Measurements from ENCODE around the gene SIRT2. TPM values are rescaled to one million over a fixed set of nuclear protein-coding genes. Genes with fewer than 3 reads are reported as not detected.

The SIRT2 gene
- total and polyA plus RNA-seq, 2 of the 8 experiments (the other 6 are each of a cell fraction or from before 2014, with no cell fraction given): 6.5 to 10.0 TPM

DNA sequence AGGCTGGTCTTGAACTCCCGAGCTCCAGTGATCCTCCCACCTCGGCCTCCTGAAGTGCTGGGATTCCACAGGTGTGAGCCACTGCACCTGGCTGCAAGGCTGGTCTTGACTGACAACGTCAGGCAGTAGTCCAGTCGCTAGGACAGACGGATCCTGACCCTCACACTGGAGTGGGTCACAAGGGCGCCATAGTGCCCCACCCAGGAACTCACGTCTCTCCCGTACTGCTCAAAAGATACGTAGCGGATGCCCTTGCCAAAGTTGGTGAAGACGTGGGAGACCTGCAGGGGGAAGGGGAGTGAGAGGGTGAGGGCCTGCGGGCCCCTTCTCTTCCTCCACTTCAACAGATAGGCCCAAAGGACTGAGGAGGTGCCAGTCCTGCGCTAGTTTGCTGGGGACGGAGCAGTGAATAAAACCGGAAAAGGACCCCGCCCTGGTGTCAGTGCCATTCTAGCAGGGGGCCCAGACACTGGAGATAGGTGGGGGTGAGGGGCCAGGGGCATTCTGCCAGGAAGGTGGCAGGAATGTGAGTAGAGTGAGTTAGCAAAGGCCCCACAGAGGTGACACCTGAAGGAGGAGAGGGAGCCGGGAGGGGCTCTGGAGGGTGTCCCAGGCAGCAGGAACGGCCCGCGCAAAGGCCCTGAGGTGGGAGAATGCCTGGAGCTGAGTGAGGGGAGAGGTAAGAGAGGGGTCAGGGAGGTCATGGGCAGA is 43.2 kb upstream of the SIRT2 start (continued):
- TF ChIP-seq, protein P1, sequence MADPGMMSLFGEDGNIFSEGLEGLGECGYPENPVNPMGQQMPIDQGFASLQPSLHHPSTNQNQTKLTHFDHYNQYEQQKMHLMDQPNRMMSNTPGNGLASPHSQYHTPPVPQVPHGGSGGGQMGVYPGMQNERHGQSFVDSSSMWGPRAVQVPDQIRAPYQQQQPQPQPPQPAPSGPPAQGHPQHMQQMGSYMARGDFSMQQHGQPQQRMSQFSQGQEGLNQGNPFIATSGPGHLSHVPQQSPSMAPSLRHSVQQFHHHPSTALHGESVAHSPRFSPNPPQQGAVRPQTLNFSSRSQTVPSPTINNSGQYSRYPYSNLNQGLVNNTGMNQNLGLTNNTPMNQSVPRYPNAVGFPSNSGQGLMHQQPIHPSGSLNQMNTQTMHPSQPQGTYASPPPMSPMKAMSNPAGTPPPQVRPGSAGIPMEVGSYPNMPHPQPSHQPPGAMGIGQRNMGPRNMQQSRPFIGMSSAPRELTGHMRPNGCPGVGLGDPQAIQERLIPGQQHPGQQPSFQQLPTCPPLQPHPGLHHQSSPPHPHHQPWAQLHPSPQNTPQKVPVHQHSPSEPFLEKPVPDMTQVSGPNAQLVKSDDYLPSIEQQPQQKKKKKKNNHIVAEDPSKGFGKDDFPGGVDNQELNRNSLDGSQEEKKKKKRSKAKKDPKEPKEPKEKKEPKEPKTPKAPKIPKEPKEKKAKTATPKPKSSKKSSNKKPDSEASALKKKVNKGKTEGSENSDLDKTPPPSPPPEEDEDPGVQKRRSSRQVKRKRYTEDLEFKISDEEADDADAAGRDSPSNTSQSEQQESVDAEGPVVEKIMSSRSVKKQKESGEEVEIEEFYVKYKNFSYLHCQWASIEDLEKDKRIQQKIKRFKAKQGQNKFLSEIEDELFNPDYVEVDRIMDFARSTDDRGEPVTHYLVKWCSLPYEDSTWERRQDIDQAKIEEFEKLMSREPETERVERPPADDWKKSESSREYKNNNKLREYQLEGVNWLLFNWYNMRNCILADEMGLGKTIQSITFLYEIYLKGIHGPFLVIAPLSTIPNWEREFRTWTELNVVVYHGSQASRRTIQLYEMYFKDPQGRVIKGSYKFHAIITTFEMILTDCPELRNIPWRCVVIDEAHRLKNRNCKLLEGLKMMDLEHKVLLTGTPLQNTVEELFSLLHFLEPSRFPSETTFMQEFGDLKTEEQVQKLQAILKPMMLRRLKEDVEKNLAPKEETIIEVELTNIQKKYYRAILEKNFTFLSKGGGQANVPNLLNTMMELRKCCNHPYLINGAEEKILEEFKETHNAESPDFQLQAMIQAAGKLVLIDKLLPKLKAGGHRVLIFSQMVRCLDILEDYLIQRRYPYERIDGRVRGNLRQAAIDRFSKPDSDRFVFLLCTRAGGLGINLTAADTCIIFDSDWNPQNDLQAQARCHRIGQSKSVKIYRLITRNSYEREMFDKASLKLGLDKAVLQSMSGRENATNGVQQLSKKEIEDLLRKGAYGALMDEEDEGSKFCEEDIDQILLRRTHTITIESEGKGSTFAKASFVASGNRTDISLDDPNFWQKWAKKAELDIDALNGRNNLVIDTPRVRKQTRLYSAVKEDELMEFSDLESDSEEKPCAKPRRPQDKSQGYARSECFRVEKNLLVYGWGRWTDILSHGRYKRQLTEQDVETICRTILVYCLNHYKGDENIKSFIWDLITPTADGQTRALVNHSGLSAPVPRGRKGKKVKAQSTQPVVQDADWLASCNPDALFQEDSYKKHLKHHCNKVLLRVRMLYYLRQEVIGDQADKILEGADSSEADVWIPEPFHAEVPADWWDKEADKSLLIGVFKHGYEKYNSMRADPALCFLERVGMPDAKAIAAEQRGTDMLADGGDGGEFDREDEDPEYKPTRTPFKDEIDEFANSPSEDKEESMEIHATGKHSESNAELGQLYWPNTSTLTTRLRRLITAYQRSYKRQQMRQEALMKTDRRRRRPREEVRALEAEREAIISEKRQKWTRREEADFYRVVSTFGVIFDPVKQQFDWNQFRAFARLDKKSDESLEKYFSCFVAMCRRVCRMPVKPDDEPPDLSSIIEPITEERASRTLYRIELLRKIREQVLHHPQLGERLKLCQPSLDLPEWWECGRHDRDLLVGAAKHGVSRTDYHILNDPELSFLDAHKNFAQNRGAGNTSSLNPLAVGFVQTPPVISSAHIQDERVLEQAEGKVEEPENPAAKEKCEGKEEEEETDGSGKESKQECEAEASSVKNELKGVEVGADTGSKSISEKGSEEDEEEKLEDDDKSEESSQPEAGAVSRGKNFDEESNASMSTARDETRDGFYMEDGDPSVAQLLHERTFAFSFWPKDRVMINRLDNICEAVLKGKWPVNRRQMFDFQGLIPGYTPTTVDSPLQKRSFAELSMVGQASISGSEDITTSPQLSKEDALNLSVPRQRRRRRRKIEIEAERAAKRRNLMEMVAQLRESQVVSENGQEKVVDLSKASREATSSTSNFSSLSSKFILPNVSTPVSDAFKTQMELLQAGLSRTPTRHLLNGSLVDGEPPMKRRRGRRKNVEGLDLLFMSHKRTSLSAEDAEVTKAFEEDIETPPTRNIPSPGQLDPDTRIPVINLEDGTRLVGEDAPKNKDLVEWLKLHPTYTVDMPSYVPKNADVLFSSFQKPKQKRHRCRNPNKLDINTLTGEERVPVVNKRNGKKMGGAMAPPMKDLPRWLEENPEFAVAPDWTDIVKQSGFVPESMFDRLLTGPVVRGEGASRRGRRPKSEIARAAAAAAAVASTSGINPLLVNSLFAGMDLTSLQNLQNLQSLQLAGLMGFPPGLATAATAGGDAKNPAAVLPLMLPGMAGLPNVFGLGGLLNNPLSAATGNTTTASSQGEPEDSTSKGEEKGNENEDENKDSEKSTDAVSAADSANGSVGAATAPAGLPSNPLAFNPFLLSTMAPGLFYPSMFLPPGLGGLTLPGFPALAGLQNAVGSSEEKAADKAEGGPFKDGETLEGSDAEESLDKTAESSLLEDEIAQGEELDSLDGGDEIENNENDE (IDR thresholded peaks at IDR 0.05; ENCODE audit: insufficient replicate concordance, low read length): no peak
- TF ChIP-seq BCL11A (IDR thresholded peaks at IDR 0.05; ENCODE audit: low read depth in 2 of 2, low read length in 2 of 2): no peak
- no peak for TF ChIP-seq HDAC6 (IDR thresholded peaks at IDR 0.05; ENCODE audit: low read depth, low read length)
- TF ChIP-seq RBBP5 (IDR thresholded peaks at IDR 0.05; ENCODE audit: borderline replicate concordance, low read depth, low read length): no peak
- TF ChIP-seq ASH2L (IDR thresholded peaks at IDR 0.05; ENCODE audit: low read length): no peak
- TF ChIP-seq RNF2 (IDR thresholded peaks at IDR 0.05; ENCODE audit: borderline replicate concordance, low read depth, low read length, missing control alignments, poor library complexity, severe bottlenecking): no peak
- TF ChIP-seq POLR2A (IDR thresholded peaks at IDR 0.05; ENCODE audit: control extremely low read depth in 1 of 2, low read depth in 2 of 2, low read length in 2 of 2): no peak

All from H1 (cell line).